OCI-LY3 (cell line): ENCODE data around the gene IFT52.
"Not testable (repeated sequence)": the region's sequence is repeated elsewhere in the genome, so short reads cannot be mapped to it uniquely, and the experiment has no call there.

Source experiments
- H2AFZ ChIP-seq: fragments of 200-600, 300-600 bp; shearing (Covaris generic); 2 replicates; pipeline ENCODE4 v1.6.0; 2014; ENCODE audit warnings: antibody characterized with exemption, low read depth, low read length
- H3K27ac ChIP-seq: fragments of 200-600, 300-600 bp; sonication (generic); 2 replicates; pipeline ENCODE4 v1.5.1; 2014; ENCODE audit warnings: mild to moderate bottlenecking, low read length, moderate library complexity, mixed read lengths
- H3K27me3 ChIP-seq: fragments of 200-600, 300-600 bp; sonication (generic); 2 replicates; pipeline ENCODE4 v1.6.1; 2014; ENCODE audit warnings: low read depth, low read length, mixed read lengths
- H3K36me3 ChIP-seq: fragments of 200-600, 300-600 bp; sonication (generic); replicated peaks from 2 replicates; pipeline ENCODE3; 2014; ENCODE audit warnings: low read depth, low read length, mixed read lengths
- H3K4me1 ChIP-seq: fragments of 300-600, 200-600 bp; sonication (generic); 2 replicates; pipeline ENCODE4 v1.6.1; 2014; ENCODE audit warnings: low read length, mixed read lengths
- H3K4me2 ChIP-seq: fragments of 200-600, 300-600 bp; sonication (generic); 2 replicates; pipeline ENCODE4 v1.6.1; 2014; ENCODE audit warnings: low read length, mixed read lengths
- H3K4me3 ChIP-seq: fragments of 300-600, 200-600 bp; sonication (generic); 2 replicates; pipeline ENCODE4 v1.5.1; 2014; ENCODE audit warnings: antibody characterized with exemption, mild to moderate bottlenecking, low read length, moderate library complexity
- H3K79me2 ChIP-seq: fragments of 300-600, 200-600 bp; shearing (Covaris generic); 2 replicates; pipeline ENCODE4 v1.6.1; 2014; ENCODE audit warnings: mild to moderate bottlenecking, low read length, mixed read lengths
- H3K9ac ChIP-seq: fragments of 300-600, 200-600 bp; shearing (Covaris generic); 2 replicates; pipeline ENCODE4 v1.6.0; 2014; ENCODE audit warnings: mild to moderate bottlenecking, low read length, moderate library complexity
- H3K9me3 ChIP-seq: fragments of 200-600, 300-600 bp; shearing (Covaris generic); 2 replicates; pipeline ENCODE4 v1.6.1; 2014; ENCODE audit warnings: low read length, mixed read lengths; ENCODE audit not compliant: insufficient read depth
- H4K20me1 ChIP-seq: fragments of 200-600, 300-600 bp; sonication (generic); 2 replicates; pipeline ENCODE4 v1.6.1; 2016; ENCODE audit warnings: low read length, mixed read lengths; ENCODE audit not compliant: insufficient read depth
- CTCF ChIP-seq: fragments of 200-600, 300-600 bp; sonication (generic); IDR thresholded peaks from 2 replicates; pipeline ENCODE4 v1.5.1; 2014; ENCODE audit warnings: antibody characterized with exemption, low read length, low read depth
- EZH2phosphoT487 ChIP-seq: fragments of 200-600 bp; shearing (Covaris generic); IDR thresholded peaks from 2 replicates; pipeline ENCODE4 v1.6.1; 2018; ENCODE audit warnings: antibody characterized with exemption, mixed run types, low read depth

The IFT52 gene

GRCh38 chr20:43653966-43654365, 63.2 kb downstream of the IFT52 start:
- H4K20me1 ChIP-seq = no peaks in the 10 kb centered on the region
- no peak overlapping the region for H3K9ac ChIP-seq
- H3K27me3 ChIP-seq = no peaks in the 10 kb centered on the region
- no peaks in the 10 kb centered on the region for H3K9me3 ChIP-seq
- no peak overlapping the region for H3K4me2 ChIP-seq
- no peak for TF ChIP-seq CTCF
- TF ChIP-seq EZH2phosphoT487 = no peak
- no peaks in the 10 kb centered on the region for H3K36me3 ChIP-seq
- peaks cover 11% of the 10 kb centered on the region; the same call in 1 of the 2 replicates for H3K79me2 ChIP-seq
- H2AFZ ChIP-seq = no peak overlapping the region
- H3K4me1 ChIP-seq = peaks cover 18% of the 10 kb centered on the region
- no peak overlapping the region for H3K27ac ChIP-seq
- no peak overlapping the region for H3K4me3 ChIP-seq

GRCh38 chr20:43655176-43655575, 64.4 kb downstream of the IFT52 start:
- not testable (repeated sequence) for H3K4me3 ChIP-seq, H2AFZ ChIP-seq, H3K36me3 ChIP-seq, H4K20me1 ChIP-seq, H3K4me2 ChIP-seq, H3K27me3 ChIP-seq, H3K9me3 ChIP-seq, H3K27ac ChIP-seq, H3K9ac ChIP-seq
- Histone ChIP-seq H3K79me2 (peaks cover 11% of the 10 kb centered on the region; the same call in 1 of the 2 replicates), H3K4me1 (peaks cover 23% of the 10 kb centered on the region)

- Histone ChIP-seq H3K4me2 (peak overlapping the region; percentile 97), H2AFZ (no peak overlapping the region), H3K4me3 (peak overlapping the region; percentile 84), H3K27me3 (no peaks in the 10 kb centered on the region), H3K79me2 (peaks cover 11% of the 10 kb centered on the region; the same call in 1 of the 2 replicates), H3K4me1 (peaks cover 23% of the 10 kb centered on the region), H3K9ac (peak overlapping the region; percentile 91; the same call in 1 of the 2 replicates), H3K9me3 (no peaks in the 10 kb centered on the region), H3K27ac (no peak overlapping the region), H4K20me1 (no peaks in the 10 kb centered on the region), H3K36me3 (no peaks in the 10 kb centered on the region)
- TF ChIP-seq CTCF (no peak), EZH2phosphoT487 (no peak)
These were observed 65.2 kb downstream of the IFT52 start for GRCh38 chr20:43655937-43656336.

- H3K9me3 ChIP-seq = no peaks in the 10 kb centered on the region
- no peaks in the 10 kb centered on the region for H3K36me3 ChIP-seq
- no peaks in the 10 kb centered on the region for H4K20me1 ChIP-seq
- peak overlapping the region; percentile 84 for H3K4me3 ChIP-seq
- peaks cover 11% of the 10 kb centered on the region; the same call in 1 of the 2 replicates for H3K79me2 ChIP-seq
- peak overlapping the region; percentile 97 for H3K4me2 ChIP-seq
- H3K27ac ChIP-seq = peak overlapping the region; percentile 71
- peak overlapping the region; percentile 93 for H2AFZ ChIP-seq
- H3K9ac ChIP-seq = peak overlapping the region; percentile 91
- 0 out of 2 replicates have a peak, but pooled peaks cover 1% of the 10 kb centered on the region for H3K27me3 ChIP-seq
- H3K4me1 ChIP-seq = peaks cover 23% of the 10 kb centered on the region
- no peak for TF ChIP-seq CTCF
- TF ChIP-seq EZH2phosphoT487 = no peak
These were observed 67.5 kb downstream of the IFT52 start for GRCh38 chr20:43658069-43658722.
